ENCODE results near the gene UPK3B.
"Not testable (repeated sequence)": the region's sequence is repeated elsewhere in the genome, so short reads cannot be mapped to it uniquely, and the experiment has no call there.

Gene UPK3B

DNA sequence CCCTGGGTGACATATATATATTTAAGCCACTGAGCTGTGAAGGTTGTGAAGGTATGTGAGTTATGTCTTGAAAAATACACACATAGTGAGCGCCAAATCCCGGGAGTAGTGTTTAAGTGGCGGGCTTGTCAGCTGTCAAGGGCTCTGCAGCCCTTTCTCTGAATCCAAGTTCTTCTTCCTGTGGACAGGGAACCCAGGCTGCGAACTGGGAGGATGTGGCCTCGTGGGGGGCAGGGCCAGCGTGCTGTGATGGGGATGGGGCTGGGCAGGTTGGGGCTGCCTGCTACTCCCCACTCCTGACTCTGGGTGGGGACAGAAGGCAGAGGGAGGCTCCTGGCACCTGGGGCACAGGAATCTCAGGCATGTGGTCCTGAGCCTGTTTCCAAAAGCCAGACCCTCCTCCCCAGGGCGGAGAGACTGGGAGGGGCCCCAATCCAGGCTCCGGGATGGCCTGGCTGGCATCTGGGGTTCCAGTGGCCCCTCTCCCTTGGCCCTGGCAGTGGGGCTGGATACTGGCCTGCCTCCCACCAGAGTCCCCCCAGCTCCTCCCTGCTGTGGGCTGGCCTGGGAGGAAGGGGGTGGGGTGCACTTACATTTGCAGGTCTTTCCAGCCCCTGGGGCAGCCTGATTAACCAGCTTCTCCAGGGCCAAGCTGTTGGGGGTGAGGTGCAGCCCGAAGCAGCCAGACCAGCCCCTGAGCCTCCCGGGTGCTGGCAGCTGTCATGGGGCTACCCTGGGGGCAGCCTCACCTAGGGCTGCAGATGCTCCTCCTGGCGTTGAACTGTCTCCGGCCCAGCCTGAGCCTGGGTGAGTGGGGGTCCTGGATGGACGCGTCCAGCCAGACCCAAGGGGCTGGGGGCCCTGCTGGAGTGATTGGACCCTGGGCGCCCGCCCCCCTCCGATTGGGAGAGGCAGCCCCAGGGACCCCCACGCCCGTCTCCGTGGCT is at the start of gene UPK3B:
Gene UPK3B, plus strand, starts transcription at position 622 of the 947 bp plus-strand sequence. Its CDS starts 101 bp downstream, at position 723.
- no peak for DNase-seq (ENCODE audit: low spot score)

DNA sequence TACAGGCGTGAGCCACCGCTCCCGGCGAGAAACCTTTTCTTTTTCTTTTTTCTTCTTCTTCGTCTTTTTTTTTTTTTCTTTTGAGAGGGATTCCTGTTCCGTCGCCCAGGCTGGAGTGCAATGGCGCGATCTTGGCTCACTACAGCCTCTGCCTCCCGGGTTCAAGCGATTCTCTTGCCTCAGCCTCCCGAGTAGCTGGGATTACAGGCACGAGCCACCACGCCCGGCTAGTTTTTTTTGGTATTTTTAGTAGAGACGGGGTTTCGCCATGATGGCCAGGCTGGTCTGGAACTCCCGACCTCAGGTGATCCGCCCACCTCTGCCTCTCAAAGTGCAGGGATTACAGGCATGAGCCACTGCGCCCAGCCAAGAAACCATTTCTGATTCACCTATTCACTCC is 49.6 kb upstream of the UPK3B start:
- not testable (repeated sequence) for DNase-seq (ENCODE audit: low spot score)

DNA sequence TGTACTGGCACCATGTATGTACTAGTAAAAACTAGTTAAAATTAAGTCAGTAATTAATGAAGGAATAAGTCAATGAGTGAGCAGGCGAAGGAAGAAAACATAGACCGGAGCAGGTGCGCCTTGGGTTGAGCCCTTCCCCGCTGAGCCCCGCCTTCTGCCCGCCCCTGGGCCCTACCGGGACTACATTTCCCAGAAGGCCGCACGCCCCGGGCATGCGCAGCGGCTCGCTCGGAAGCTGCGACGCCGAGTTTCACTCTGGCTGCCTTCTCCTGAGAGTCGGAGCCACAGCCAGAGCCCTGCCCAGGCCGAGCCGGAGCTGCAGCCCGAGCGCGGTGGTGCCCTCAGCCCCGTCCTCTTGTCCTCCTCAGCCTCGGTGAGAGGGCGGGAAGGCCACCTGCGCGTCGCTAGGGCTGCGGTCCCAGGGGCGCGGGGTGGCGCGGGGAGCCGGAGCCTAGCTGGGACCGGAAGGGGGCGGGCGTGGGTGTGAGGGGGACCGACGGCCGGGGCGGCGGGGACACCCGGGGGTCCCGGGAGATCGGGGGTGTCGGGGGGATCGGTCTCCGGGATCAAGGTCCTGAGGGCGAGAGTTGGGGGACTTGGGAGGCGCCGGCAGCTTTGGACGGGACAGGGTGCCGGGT is 48.8 kb upstream of the UPK3B start, which contains the start of gene DTX2:
Gene DTX2, plus strand, starts transcription at position 246 of the 638 bp plus-strand sequence. CDS start 18,801 bp downstream, outside the sequence.
- DNase-seq (ENCODE audit: low spot score) = not testable (repeated sequence)

GRCh38 chr7:76462271-76462882 is 48.0 kb upstream of the UPK3B start:
- DNase-seq (ENCODE audit: low spot score) = not testable (repeated sequence)

DNA sequence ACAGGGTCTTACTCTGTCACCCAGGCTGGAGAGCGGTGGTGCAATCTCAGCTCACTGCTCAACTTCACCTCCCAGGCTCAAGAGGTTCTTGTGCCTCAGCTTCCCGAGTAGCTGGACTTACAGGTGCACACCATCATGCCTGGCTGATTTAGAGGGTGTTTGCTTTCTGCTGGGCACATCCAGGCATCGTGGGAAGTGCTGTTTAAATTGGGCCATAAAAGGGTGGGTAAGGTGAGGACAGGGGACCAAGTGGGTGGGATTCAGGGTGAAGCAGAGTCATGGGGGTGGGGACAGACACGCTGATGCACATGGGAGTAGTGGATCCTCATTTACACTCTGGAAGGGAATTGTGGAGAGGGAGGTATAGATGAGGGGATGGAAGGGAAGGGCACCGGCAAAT is 45.4 kb upstream of the UPK3B start:
- DNase-seq (ENCODE audit: low spot score) = not testable (repeated sequence)

- DNase-seq (ENCODE audit: low spot score) = not testable (repeated sequence)
Observed at GRCh38 chr7:76465950-76466349, 44.4 kb upstream of the UPK3B start.

DNA sequence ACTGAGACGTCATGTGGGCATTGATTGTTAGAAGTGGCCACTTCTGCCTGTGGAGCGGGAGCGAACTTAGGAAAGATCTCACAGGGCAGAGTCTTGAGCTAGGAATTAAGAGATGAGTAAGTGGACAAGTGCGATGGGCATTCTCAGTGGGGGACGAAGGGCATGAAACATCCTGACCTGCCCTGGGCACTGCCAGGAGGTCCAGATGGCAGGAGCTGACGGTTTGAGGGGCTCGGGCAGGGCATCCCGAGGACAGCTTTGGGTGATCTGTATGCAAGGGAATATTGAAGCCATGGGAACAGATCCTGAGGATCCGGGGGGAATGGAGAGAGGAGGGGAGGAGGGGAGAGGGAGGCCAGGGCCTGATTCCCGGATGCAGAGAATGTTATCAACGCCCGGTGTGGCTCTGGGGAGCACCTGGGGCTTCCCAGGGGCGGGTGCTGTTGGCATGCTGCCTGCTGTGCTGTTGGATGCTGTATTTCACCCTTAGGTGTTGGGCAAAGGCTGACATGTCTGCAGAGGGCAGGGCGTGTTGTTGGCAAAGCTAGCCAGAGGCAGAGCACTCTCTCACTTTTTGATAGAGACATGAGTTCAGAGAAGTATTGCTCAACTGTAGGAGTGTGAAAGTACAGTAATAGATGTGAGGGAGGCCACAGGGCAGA is 42.5 kb upstream of the UPK3B start:
- not testable (repeated sequence) for DNase-seq (ENCODE audit: low spot score)

GRCh38 chr7:76471556-76472221 is 38.7 kb upstream of the UPK3B start:
- not testable (repeated sequence) for DNase-seq (ENCODE audit: low spot score)

DNA sequence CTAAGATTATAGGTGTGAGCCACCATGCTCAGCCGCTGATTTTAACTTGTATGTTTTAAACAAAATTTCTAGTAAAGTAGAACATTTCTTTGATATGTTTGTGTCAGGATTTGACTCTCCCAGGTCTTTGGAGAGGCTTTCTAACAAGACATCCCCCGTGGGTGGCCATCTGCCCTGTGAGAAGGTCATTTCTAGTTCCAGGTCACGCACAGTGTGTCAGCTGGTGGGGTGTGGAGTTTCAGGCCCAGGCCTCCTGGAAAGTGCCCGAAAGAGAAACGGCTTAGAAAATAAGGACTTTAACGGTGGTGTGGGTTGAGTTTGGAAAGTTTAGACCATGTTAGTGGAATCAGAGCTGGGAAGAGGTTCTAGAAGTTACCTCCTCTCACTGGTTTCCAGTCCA is 37.3 kb upstream of the UPK3B start:
- not testable (repeated sequence) for DNase-seq (ENCODE audit: low spot score)

DNA sequence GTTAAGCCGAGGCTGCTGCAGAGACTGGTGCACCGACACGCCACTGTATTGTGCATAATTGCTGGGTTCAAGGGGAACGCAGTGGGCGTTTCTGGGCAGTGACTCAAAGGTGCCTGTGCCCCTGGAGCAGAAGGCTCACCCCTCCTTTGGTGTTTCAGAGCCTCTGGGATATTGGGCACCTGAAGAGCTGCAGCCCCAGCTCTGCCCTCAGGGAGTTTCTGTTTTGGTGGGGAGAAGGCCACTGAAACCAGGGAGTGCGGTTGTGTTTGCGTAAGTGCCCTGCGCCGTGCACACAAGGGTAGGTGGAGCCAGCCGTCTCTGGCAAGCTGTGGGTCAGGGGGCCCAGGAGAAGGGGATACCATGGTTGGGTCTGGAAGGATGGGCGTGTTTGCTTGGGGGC is 34.1 kb upstream of the UPK3B start:
- DNase-seq (ENCODE audit: low spot score) = not testable (repeated sequence)

DNA sequence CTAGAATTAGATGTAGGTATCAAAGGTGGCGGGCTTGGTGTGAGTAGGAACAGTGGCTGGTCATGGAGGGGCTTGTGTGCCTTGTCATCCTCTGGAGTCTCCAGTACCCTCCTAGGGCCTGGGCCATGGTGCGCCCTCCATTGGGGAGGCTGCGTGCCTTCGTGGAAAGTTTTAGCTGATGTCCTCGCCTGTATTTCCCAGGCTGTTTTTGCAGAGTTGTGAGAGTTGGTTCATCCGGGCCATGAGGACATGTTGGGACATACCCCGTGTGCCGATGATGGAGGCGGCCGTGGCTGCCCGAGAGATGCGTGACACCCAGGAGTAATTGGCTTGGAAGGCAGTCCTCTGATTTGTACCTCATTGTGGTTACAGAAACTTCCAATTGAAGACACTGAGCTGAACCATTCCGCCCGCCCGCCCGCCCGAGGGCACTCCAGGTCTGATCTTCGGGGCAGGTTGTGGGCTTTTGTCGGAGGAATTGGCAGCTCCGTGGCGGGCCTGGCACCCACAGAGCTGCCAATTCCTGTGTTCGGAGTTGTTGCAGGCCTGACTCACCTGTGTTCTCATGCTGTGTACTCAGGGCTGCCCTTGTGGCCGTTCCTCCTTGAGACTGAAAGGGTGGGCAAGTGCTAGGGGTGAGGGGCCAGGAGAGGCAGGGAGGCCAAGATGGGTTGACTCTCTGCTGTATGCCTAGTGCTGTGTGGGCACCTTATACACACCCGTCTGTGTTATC is 33.4 kb upstream of the UPK3B start:
- DNase-seq (ENCODE audit: low spot score) = not testable (repeated sequence)

DNA sequence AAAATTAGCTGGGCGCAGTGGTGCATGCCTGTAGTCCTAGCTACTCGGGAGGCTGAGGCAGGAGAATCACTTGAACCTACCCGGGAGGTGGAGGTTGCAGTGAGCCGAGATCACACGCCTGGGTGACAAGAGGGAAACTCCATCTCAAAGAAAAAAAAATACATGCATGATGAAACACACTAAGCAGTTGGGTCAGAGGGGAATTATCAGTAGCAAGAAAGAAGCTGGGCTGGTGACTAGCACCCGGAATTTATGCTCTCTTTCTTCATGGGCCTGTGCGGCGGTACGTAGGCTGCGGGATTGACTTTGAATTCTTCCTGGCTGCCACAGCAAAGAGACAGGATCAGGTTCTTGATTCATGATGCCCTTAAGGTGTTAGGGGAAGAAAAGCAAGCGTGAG is 30.7 kb upstream of the UPK3B start:
- DNase-seq (ENCODE audit: low spot score) = not testable (repeated sequence)

DNA sequence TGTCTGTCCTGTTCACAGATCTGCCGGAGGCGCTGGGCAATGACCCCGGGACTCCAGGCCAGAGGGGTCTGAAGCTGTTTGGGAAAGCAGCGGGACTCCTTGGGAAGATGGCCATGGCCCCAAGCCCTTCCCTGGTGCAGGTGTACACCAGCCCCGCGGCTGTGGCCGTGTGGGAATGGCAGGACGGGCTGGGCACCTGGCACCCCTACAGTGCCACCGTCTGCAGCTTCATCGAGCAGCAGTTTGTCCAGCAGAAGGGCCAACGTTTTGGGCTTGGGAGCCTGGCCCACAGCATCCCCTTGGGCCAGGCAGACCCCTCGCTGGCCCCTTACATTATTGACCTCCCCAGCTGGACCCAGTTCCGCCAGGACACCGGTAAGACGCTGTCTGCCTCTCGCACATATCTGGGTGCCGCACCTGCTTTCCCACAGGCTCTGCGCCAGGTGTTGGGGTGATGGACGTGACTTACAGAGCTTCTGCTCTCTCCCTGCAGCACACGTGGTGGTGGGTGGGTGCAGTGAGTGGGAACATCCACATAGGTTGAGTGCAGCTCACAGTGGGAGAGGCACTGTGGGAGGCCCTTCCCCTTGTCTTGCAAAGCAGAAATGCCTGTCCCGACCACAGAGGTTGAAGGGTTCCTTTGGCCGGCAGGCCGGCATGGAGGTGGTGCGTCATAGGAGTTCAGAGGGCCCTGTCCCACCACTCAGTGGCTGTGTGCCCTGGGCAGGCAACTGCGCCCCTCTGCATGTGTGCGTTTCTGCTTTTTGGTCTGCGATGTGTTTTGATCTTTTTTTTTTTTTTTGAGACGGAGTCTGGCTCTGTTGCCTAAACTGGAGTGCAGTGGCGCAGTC is 29.7 kb upstream of the UPK3B start:
- not testable (repeated sequence) for DNase-seq (ENCODE audit: low spot score)

DNA sequence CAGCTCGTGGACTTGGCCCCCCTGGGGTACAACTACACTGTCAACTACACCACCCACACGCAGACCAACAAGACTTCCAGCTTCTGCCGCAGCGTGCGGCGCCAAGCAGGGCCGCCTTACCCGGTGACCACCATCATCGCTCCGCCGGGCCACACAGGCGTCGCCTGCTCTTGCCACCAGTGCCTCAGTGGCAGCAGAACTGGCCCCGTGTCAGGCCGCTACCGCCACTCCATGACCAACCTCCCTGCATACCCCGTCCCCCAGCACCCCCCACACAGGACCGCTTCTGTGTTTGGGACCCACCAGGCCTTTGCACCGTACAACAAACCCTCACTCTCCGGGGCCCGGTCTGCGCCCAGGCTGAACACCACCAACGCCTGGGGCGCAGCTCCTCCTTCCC is 27.7 kb upstream of the UPK3B start:
- not testable (repeated sequence) for DNase-seq (ENCODE audit: low spot score)

DNA sequence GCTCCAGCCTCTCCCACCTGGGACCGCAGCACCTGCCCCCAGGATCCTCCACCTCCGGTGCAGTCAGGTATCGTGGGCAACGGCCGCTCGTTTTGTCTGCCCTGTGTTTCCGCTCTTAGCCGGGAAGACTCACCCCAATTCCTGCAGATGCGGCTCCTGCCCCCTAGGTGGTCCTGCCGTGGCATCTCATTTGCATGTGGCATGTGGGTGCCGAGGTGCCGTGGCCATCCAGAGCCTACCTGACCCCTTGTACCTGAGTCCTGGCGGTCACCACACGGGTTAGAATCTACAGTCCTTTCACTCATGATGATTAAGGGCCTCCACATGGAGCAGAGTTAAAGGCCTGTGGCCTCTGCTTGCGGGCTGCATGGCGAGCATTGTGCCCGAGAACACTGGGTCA is 27.3 kb upstream of the UPK3B start:
- not testable (repeated sequence) for DNase-seq (ENCODE audit: low spot score)

GRCh38 chr7:76484456-76484855 is 25.9 kb upstream of the UPK3B start:
- not testable (repeated sequence) for DNase-seq (ENCODE audit: low spot score)

DNA sequence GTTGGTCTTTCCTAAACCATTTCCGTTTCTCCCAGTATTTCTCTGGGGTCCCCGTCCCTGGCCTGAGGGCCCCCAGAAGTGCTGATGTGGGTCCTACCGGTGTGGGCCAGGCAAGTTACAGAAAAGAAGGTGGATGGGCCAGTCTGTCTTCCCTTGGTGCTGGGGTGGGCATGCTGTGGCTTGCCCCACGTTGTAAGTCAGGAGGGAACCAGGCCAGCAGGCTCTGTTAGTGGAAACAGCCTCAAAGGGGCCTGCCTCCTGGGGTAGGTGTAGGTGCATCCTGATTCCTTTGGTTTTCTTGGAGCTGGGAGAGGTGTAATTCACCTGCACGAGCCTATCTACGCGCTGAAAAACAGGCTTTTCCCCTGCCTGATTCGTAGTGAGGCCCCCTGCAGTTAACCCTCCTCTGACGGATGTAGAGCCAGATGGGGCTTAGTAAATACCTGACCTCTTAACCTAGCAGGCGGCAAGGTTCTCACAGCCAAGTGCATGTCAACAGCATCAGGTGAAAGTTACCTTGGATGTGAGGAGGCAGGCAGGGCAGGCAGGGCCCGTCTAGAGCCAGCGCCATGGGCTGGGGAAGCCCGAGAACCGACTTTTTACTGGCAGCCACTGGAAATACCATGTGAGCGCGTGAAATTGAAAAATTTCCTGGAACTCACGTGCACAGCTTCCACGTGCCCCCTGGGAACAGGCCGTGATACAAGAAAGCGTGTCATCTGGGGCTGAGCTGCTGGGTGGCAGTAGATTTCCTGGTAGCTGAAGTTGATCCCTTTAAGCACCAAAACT is 24.3 kb upstream of the UPK3B start:
- not testable (repeated sequence) for DNase-seq (ENCODE audit: low spot score)

GRCh38 chr7:76486618-76487017 is 23.7 kb upstream of the UPK3B start:
- DNase-seq (ENCODE audit: low spot score) = not testable (repeated sequence)

DNA sequence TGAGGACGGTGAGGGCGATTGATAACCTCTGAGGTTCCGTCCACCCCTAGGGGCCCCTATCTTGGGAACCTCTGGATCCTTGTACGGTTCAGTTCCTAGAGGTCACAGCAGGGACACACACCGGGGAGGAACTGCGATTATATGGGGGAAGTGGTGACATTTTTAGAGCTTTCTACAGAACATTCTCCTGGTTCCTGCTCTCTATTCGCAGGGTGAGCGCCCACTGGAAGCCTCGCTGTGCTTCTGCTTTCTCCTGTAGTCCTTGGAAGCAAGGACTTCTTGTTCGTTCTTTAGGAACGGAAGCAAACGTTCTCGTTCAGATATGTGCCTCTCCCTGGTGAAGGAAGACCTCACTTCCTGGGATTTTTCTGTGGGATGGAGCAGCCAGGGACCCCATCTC is 22.4 kb upstream of the UPK3B start:
- DNase-seq (ENCODE audit: low spot score) = not testable (repeated sequence)
